Mesothelial cell of epicardium (in vitro differentiated cells): ENCODE results near the gene RFTN1. TPM values are rescaled to one million over a fixed set of nuclear protein-coding genes. Genes with fewer than 3 reads are reported as not detected.

ENCODE experiments used
- DNase-seq, 2 experiments: peaks; one replicate each; pipeline ENCODE4 v3.0.0; 2021; ENCODE audit warnings: low spot score in 2 of 2; ENCODE audit not compliant: unreplicated experiment in 2 of 2
- H3K27ac Mint-ChIP-seq: 2 replicates; pipeline ENCODE4 v1.8.0; 2021; ENCODE audit warnings: mixed read lengths
- H3K27me3 Mint-ChIP-seq: 2 replicates; pipeline ENCODE4 v1.8.0; 2021; ENCODE audit warnings: low read depth, mixed read lengths
- H3K36me3 Mint-ChIP-seq: 2 replicates; pipeline ENCODE4 v1.8.0; 2021; ENCODE audit warnings: mixed read lengths
- H3K4me1 Mint-ChIP-seq: 2 replicates; pipeline ENCODE4 v1.8.0; 2021; ENCODE audit warnings: mixed read lengths
- H3K4me3 Mint-ChIP-seq: 2 replicates; pipeline ENCODE4 v1.8.0; 2021; ENCODE audit warnings: mild to moderate bottlenecking, moderate library complexity, mixed read lengths
- H3K9me3 Mint-ChIP-seq: 2 replicates; pipeline ENCODE4 v1.8.0; 2021; ENCODE audit warnings: mixed read lengths
- total RNA-seq: library from RNA; stranded (reverse); gene quantifications from 3 replicates; pipeline ENCODE4 v1.2.1, GENCODE V29; 2021
- TF ChIP-seq, protein P1 (sequence below): fragments of 200-600 bp; sonication (generic); IDR thresholded peaks from one replicate; pipeline ENCODE4 v1.5.0; 2021; ENCODE audit warnings: antibody characterized with exemption; ENCODE audit not compliant: unreplicated experiment

RFTN1 gene
- total RNA-seq, 1 donor from 2014 or later = 10.0 TPM

DNA sequence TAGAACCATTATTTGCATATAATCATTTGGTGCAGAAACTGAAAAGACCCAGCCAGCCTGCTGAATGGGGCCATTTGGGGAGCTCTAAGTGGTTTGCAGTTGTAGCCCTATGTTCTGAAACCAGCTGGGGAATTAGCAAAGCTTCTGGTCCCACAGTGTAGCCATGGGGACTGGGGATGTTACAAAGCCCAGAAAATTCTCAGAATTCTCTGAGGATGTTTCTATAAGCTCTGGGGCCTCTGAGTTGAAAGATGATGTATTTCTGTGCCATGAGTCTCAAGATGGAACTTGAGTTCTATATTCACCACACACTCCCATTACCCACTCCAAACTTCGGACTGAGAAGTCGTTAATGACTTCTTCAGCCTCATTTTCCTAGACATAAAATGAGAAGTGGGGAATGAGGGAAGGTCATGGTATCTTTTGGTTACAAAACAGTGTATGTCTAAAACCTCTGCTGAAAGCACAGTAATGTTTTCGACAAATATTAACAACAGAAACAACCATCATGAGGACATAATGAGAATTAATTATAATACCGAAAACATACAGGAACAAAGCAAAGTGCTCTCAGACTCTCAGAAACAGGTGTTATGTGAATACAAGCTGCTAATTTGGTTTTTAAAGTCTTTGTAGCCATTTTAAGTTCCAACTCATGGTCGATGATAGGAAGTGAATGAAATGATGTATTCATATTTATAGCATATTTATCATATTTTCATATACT, 89.4 kb downstream of the RFTN1 start:
- no peak for DNase-seq
- Mint-ChIP-seq H3K4me1 (peaks cover 7% of the 10 kb centered on the region), H3K36me3 (no peaks in the 10 kb centered on the region), H3K4me3 (no peak overlapping the region), H3K9me3 (no peaks in the 10 kb centered on the region), H3K27ac (no peak overlapping the region), H3K27me3 (peaks cover 4% of the 10 kb centered on the region)
- TF ChIP-seq, protein P1, sequence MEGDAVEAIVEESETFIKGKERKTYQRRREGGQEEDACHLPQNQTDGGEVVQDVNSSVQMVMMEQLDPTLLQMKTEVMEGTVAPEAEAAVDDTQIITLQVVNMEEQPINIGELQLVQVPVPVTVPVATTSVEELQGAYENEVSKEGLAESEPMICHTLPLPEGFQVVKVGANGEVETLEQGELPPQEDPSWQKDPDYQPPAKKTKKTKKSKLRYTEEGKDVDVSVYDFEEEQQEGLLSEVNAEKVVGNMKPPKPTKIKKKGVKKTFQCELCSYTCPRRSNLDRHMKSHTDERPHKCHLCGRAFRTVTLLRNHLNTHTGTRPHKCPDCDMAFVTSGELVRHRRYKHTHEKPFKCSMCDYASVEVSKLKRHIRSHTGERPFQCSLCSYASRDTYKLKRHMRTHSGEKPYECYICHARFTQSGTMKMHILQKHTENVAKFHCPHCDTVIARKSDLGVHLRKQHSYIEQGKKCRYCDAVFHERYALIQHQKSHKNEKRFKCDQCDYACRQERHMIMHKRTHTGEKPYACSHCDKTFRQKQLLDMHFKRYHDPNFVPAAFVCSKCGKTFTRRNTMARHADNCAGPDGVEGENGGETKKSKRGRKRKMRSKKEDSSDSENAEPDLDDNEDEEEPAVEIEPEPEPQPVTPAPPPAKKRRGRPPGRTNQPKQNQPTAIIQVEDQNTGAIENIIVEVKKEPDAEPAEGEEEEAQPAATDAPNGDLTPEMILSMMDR = no peak

DNA sequence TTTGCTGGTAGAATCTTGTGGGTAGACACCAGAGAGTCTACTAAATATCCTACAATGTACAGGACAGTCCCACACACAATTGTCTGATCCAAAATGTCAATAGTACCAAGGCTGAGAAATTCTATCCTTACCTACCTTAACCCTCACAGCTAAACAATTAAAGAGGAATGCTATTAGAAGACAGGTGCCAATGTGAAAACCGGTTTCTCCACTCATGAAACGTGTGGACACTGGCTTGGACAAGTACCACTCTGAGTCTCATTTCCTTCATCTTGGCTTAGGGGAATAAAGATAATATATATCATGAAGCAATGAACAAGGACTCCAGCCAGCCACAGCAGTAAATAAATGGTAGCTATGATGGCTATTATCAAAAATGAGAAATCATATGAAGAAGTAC, 90.2 kb downstream of the RFTN1 start:
- peaks cover 4% of the 10 kb centered on the region for H3K27me3 Mint-ChIP-seq
- peaks cover 7% of the 10 kb centered on the region for H3K4me1 Mint-ChIP-seq
- H3K27ac Mint-ChIP-seq = no peak overlapping the region
- DNase-seq = no peak
- no peaks in the 10 kb centered on the region for H3K36me3 Mint-ChIP-seq
- H3K9me3 Mint-ChIP-seq = no peaks in the 10 kb centered on the region
- H3K4me3 Mint-ChIP-seq = no peak overlapping the region
- TF ChIP-seq, protein P1 = no peak

DNA sequence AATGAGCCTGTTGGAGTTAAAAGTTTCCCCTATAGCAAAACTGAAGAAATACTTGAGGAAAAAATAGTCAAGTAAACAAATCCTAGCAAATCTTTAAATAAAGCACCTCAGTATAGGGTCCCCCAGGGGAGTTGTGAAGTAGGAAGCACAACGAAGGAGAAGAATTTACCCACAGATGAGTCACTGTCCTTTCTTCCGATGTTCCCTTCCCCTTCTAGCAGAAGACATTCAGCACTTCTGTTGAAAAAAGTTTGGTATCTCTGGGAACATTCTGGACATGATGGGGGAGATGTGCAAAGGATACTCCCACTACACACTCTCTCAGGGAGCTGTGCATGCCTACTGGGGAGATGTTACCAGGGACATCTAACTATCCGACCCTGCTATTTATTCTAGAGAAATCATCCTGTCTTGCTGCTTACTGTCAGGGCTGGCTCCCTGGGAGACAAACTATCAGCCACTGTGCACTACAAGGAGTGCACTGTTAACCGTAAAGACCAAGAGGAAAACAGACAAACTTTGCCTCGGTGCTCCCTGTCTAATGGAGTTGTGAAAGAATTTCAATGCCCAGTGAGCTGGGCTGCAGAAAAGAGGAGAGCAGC, 93.8 kb downstream of the RFTN1 start:
- Mint-ChIP-seq H3K27ac (no peak overlapping the region), H3K27me3 (peaks cover 13% of the 10 kb centered on the region), H3K36me3 (no peaks in the 10 kb centered on the region), H3K9me3 (no peaks in the 10 kb centered on the region), H3K4me3 (no peak overlapping the region), H3K4me1 (peaks cover 7% of the 10 kb centered on the region)
- TF ChIP-seq, protein P1 = no peak
- no peak for DNase-seq

GRCh38 chr3:16417945-16418739, 95.4 kb downstream of the RFTN1 start:
- no peak overlapping the region for H3K4me3 Mint-ChIP-seq
- DNase-seq = no peak
- no peaks in the 10 kb centered on the region for H3K36me3 Mint-ChIP-seq
- H3K27me3 Mint-ChIP-seq = peaks cover 18% of the 10 kb centered on the region
- no peaks in the 10 kb centered on the region for H3K9me3 Mint-ChIP-seq
- TF ChIP-seq, protein P1 = no peak
- H3K4me1 Mint-ChIP-seq = peaks cover 7% of the 10 kb centered on the region
- no peak overlapping the region for H3K27ac Mint-ChIP-seq

DNA sequence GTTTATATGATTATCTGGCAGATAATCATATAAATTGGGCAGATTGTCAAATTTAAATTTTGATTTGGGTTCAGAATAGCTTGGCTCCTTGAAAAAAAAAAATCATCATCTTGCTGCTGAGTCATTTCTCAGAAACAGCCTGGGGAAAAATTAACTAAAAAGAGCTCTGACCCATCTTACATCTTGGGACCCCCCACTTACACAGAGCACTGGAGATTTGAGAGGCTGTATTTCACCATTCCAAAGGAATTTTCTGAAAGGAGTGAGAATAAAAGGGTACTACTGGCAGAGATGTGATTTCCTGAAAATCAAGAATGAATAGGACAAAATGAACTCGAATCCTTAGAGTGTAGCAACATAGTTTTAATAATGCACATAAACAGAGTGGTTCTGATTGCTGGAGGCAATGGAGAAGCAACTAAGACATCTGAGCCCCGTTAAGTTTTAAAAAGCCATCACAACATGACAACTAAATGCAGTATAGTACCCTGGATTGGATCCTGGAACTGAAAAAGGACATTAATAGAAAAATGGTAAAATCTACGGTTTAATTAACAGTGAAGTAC, 97.5 kb downstream of the RFTN1 start:
- no peak overlapping the region for H3K27ac Mint-ChIP-seq
- no peak overlapping the region for H3K4me3 Mint-ChIP-seq
- no peaks in the 10 kb centered on the region for H3K36me3 Mint-ChIP-seq
- DNase-seq = no peak
- peaks cover 18% of the 10 kb centered on the region for H3K27me3 Mint-ChIP-seq
- peaks cover 7% of the 10 kb centered on the region for H3K4me1 Mint-ChIP-seq
- H3K9me3 Mint-ChIP-seq = peaks cover 4% of the 10 kb centered on the region
- TF ChIP-seq, protein P1 = no peak
